Sigmoid colon (tissue), 4 donors: ENCODE results near the gene AKR1B1.

Experiments
- POLR2AphosphoS5 ChIP-seq, 4 donors: sonication (generic); formaldehyde crosslinking; IDR thresholded peaks; one replicate each; pipeline ENCODE4 v1.6.1; 2017; ENCODE audit warnings: antibody characterized with exemption in 4 of 4
- TF ChIP-seq, protein P1 (sequence below), 4 experiments: fragments of 450-650 bp in 3 of 4; fragments of 200-600 bp in 1 of 4; IDR thresholded peaks; one replicate each; pipeline ENCODE4 v1.5.1; 2016 to 2019; ENCODE audit warnings: antibody characterized with exemption in 4 of 4, mild to moderate bottlenecking in 3 of 4, moderate library complexity in 2 of 4

DNA sequence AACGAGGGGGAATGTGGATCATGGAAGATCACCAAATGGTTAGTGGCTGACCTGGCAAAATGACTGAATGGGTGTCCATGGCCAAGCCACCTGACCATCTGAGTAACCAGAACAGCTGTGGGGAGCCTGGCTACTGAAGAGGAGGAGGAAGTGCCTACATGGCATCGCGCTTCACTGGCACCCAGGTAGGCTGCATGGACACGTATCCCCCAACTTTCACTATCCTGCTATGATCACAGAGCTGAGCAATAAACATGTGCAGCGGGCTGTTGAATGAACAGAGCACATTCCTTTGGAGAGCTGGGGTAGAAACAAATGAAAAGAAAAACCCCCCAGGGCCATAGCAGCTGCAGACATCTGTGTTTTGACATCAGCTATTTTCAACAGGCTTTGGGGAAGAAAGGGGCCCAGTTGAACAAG lies 6.5 kb downstream of the AKR1B1 start:
- TF ChIP-seq, protein P1, sequence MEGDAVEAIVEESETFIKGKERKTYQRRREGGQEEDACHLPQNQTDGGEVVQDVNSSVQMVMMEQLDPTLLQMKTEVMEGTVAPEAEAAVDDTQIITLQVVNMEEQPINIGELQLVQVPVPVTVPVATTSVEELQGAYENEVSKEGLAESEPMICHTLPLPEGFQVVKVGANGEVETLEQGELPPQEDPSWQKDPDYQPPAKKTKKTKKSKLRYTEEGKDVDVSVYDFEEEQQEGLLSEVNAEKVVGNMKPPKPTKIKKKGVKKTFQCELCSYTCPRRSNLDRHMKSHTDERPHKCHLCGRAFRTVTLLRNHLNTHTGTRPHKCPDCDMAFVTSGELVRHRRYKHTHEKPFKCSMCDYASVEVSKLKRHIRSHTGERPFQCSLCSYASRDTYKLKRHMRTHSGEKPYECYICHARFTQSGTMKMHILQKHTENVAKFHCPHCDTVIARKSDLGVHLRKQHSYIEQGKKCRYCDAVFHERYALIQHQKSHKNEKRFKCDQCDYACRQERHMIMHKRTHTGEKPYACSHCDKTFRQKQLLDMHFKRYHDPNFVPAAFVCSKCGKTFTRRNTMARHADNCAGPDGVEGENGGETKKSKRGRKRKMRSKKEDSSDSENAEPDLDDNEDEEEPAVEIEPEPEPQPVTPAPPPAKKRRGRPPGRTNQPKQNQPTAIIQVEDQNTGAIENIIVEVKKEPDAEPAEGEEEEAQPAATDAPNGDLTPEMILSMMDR (IDR thresholded peaks at IDR 0.05) = no peak
- TF ChIP-seq POLR2AphosphoS5 (IDR thresholded peaks at IDR 0.05) = no peak
